Left ventricle myocardium inferior (tissue), 1 donor: ENCODE measurements around the gene MYCBPAP. TPM values are rescaled to one million over a fixed set of nuclear protein-coding genes. Genes with fewer than 3 reads are reported as not detected.
A peak's percentile ranks its signal among the peaks of the same experiment; 100 is the strongest.
"Not testable (repeated sequence)": the region's sequence is repeated elsewhere in the genome, so short reads cannot be mapped to it uniquely, and the experiment has no call there.

Experiments used
- DNase-seq: peaks from one replicate; pipeline ENCODE4 v3.0.0-alpha.2; 2020
- H3K27ac ChIP-seq: fragments of 200-600 bp; replicated peaks from 2 replicates; pipeline ENCODE4 v1.8.0; 2021
- H3K27me3 ChIP-seq: fragments of 200-600 bp; 2 replicates; pipeline ENCODE4 v1.8.0; 2021; ENCODE audit warnings: low read depth
- H3K36me3 ChIP-seq: fragments of 200-600 bp; 2 replicates; pipeline ENCODE4 v1.8.0; 2021
- H3K4me1 ChIP-seq: fragments of 200-600 bp; 2 replicates; pipeline ENCODE4 v1.8.0; 2021
- H3K4me3 ChIP-seq: fragments of 200-600 bp; 2 replicates; pipeline ENCODE4 v1.8.0; 2021; ENCODE audit warnings: mild to moderate bottlenecking, moderate library complexity
- H3K9me3 ChIP-seq: fragments of 200-600 bp; replicated peaks from 2 replicates; pipeline ENCODE4 v1.8.0; 2021
- CTCF ChIP-seq: fragments of 200-600 bp; IDR thresholded peaks from 2 replicates; pipeline ENCODE4 v1.8.0; 2021; ENCODE audit warnings: antibody characterized with exemption, mild to moderate bottlenecking, borderline replicate concordance
- intact Hi-C: fragments of 100-400 bp; cut with micrococcal nuclease; formaldehyde crosslinking; loops from one replicate; pipeline ENCODE4 v1.11.0; 2022
- total RNA-seq: library from RNA; stranded (reverse); fragmentation: NEBNext Ultra II Directional; extraction: Animal tissue kit (Norgen Biotek cat#: 25700); gene quantifications from one replicate; pipeline ENCODE4 v1.2.1, GENCODE V29; 2021
- donor health status: DM: no; HTN: yes; CAD: no; lungs with severe emphysema.

MYCBPAP gene
- total RNA-seq, 1 donor from 2014 or later: 0.82 TPM

DNA sequence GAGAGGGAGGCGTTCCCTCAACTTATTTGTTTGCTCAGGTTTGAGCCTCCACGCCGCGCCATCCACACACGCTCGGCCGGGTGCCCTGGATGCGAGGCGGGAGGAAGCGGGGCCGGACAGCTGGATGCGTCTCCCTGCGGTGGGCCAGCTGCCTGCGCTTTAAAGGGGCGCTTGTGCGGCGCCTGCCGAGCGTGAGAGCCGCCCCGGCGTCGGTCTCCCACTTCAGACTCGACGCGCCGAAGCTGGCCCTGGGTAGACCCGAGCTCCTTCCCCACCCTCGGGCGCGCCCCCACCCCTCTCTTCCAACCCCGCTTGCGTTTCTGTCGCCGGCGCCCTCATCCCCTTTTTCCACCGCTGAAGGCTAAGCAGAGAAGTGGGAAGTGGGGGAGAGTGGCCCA, 39.0 kb upstream of the MYCBPAP start:
- Histone ChIP-seq H3K9me3 (no peaks in the 10 kb centered on the region), H3K36me3 (peaks cover 3% of the 10 kb centered on the region), H3K4me1 (peaks cover 15% of the 10 kb centered on the region), H3K27ac (no peak overlapping the region), H3K27me3 (peaks cover 32% of the 10 kb centered on the region), H3K4me3 (peak overlapping the region; percentile 61)
- no peak for TF ChIP-seq CTCF
- intact Hi-C loops: no loop called here
- no peak for DNase-seq

- Histone ChIP-seq H3K27me3 (peaks cover 32% of the 10 kb centered on the region), H3K9me3 (no peaks in the 10 kb centered on the region), H3K4me1 (peaks cover 19% of the 10 kb centered on the region), H3K36me3 (peaks cover 3% of the 10 kb centered on the region), H3K27ac (no peak overlapping the region), H3K4me3 (no peak overlapping the region)
- intact Hi-C loops: no loop called here
- TF ChIP-seq CTCF: no peak
- DNase-seq: no peak
Measured at GRCh38 chr17:50469671-50470305, 38.5 kb upstream of the MYCBPAP start.

- intact Hi-C loops: no loop called here
- Histone ChIP-seq H3K36me3 (peaks cover 3% of the 10 kb centered on the region), H3K4me3 (no peak overlapping the region), H3K27me3 (peaks cover 32% of the 10 kb centered on the region), H3K4me1 (peaks cover 19% of the 10 kb centered on the region), H3K9me3 (no peaks in the 10 kb centered on the region), H3K27ac (no peak overlapping the region)
- DNase-seq: no peak
- no peak for TF ChIP-seq CTCF
Measured at GRCh38 chr17:50470426-50470825, 37.8 kb upstream of the MYCBPAP start.

GRCh38 chr17:50471009-50471905, 37.0 kb upstream of the MYCBPAP start:
- no peak overlapping the region for H3K27ac ChIP-seq
- no peak for DNase-seq
- peaks cover 3% of the 10 kb centered on the region for H3K36me3 ChIP-seq
- TF ChIP-seq CTCF: no peak
- intact Hi-C loops: no loop called here
- H3K9me3 ChIP-seq: no peaks in the 10 kb centered on the region
- peaks cover 32% of the 10 kb centered on the region for H3K27me3 ChIP-seq
- H3K4me1 ChIP-seq: peaks cover 19% of the 10 kb centered on the region
- H3K4me3 ChIP-seq: no peak overlapping the region

DNA sequence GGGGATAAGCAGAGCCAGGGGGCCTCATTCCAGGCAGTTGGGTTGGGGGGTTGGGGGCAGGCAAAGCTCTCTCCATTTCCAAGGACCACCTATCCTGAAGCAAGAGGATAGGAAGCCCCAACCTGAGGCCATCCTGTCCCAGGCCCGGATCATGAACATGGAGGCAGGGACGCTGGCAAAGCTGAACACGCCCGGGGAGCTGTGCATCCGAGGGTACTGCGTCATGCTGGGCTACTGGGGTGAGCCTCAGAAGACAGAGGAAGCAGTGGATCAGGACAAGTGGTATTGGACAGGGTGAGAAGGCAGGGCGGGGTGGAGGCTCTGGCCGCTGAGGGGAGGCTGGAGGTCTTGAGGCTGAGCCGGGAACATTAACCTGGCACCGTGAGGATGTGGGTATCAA, 36.0 kb upstream of the MYCBPAP start:
- no peak for DNase-seq
- intact Hi-C loops: no loop called here
- Histone ChIP-seq H3K27ac (no peak overlapping the region), H3K9me3 (no peaks in the 10 kb centered on the region), H3K36me3 (peaks cover 3% of the 10 kb centered on the region), H3K4me3 (no peak overlapping the region), H3K27me3 (peaks cover 34% of the 10 kb centered on the region), H3K4me1 (peaks cover 19% of the 10 kb centered on the region)
- TF ChIP-seq CTCF: no peak

DNA sequence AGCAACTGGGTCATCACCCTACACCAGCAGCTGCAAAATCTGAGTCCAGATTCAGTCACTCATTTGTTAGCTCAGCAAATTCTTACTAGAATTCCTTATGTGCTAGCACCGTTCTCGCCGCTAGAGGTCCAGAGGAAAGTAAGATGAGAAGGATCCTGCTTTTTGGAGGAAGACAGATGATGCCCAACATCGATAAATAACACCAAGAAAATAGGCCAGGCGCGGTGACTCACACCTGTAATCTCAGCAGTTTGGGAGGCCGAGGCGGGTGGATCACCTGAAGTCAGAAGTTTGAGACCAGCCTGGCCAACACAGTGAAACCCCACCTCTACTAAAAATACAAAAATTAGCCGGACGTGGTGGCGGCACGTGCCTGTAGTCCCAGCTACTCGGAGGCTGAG, 35.5 kb upstream of the MYCBPAP start:
- H3K27ac ChIP-seq, DNase-seq, intact Hi-C loops, H3K9me3 ChIP-seq, H3K4me3 ChIP-seq, H3K36me3 ChIP-seq: not testable (repeated sequence)
- H3K27me3 ChIP-seq: peaks cover 32% of the 10 kb centered on the region
- peaks cover 20% of the 10 kb centered on the region for H3K4me1 ChIP-seq
